ENCODE measurements around the gene RHBDF1. TPM values are rescaled to one million over a fixed set of nuclear protein-coding genes. Genes with fewer than 3 reads are reported as not detected.
A peak's percentile ranks its signal among the peaks of the same experiment; 100 is the strongest.

RHBDF1 gene
- total and polyA plus RNA-seq, 9 of the 15 experiments (the other 6 are each of a cell fraction or from before 2014, with no cell fraction given) = 1.0 to 8.2 (median 4.2) TPM

DNA sequence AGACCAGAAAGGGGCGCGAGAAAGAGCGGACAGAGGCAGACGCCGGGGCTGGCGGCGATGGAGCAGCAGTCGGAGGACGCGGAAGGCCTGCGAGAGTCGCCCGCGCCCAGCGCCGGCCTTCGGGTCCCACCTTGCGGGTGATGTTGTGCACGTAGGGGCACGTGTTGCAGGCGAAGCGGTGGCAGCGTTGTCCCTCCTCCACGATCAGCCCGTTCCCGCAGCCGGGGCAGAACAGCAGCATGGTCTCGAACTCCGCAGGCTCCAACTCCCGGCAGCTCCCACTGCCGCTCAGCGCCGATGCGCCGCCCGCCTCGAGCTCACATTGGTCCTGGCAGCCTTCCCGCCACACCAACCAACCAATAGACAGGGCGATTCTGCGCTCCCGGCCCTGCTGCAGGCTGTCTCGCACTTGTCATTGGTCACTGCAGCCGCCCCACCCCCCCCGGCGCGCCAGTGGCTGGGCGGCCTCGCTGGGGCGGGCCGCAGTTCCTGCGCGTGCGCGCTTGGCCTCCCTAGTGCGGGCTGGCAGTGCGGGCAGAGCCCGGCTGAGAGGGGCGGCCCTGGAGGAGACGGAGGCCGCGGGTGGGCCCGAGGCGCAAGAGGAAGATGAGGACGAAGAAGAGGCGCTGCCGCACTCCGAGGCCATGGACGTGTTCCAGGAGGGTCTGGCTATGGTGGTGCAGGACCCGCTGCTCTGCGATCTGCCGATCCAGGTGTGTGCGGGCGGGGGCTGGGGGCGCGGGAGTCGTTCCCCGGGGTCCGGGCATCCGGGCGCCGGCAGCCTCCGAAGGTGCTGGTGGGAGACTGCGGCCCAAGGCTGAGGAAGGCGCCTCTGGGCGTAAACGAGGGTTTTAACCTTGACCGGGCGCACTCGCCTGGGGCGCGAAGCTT is 18.8 kb downstream of the RHBDF1 start, which contains the start of the genes POLR3K and SNRNP25 (continued):
- TF ChIP-seq, protein P1, sequence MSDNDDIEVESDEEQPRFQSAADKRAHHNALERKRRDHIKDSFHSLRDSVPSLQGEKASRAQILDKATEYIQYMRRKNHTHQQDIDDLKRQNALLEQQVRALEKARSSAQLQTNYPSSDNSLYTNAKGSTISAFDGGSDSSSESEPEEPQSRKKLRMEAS (CRISPR knock-in tag; IDR thresholded peaks at IDR 0.05) = peak; percentile 89
- TF ChIP-seq ZNF239 (CRISPR knock-in tag; IDR thresholded peaks at IDR 0.05) (no peak), XRCC5 (IDR thresholded peaks at IDR 0.05; ENCODE audit: low read depth, low read length) (no peak), SPI1 (IDR thresholded peaks at IDR 0.05; ENCODE audit: borderline replicate concordance, low read depth, low read length) (no peak), HSF4 (CRISPR knock-in tag; IDR thresholded peaks at IDR 0.05; ENCODE audit: borderline replicate concordance) (no peak), KLF16 (IDR thresholded peaks at IDR 0.05) (no peak), KDM5B (IDR thresholded peaks at IDR 0.05; ENCODE audit: insufficient replicate concordance, low read depth, low read length) (peak; percentile 93), ZFX (CRISPR knock-in tag; IDR thresholded peaks at IDR 0.05) (peak; percentile 92), NFE2L1 (tag; IDR thresholded peaks at IDR 0.05; ENCODE audit: borderline replicate concordance, low read depth) (no peak), HDAC8 (tag; IDR thresholded peaks at IDR 0.05) (0 out of 2 replicates have a peak, but pooled peaks have one; percentile 36), SAP30 (IDR thresholded peaks at IDR 0.05; ENCODE audit: borderline replicate concordance, insufficient read depth, low read depth, low read length, poor library complexity, severe bottlenecking) (peak; percentile 87), NFYB (IDR thresholded peaks at IDR 0.05; ENCODE audit: extremely low read depth, insufficient read length) (peak; percentile 85), CBFA2T2 (conservative IDR thresholded peaks at IDR 0.05) (no peak), CHCHD3 (CRISPR knock-in tag; IDR thresholded peaks at IDR 0.05) (0 out of 2 replicates have a peak, but pooled peaks have one; percentile 28), SAFB (IDR thresholded peaks at IDR 0.05; ENCODE audit: borderline replicate concordance, low read depth, low read length) (peak; percentile 34; the same call in 1 of the 2 replicates), ZC3H4 (CRISPR knock-in tag; IDR thresholded peaks at IDR 0.05; ENCODE audit: borderline replicate concordance) (no peak), RBFOX2 (IDR thresholded peaks at IDR 0.05; ENCODE audit: low read depth, low read length) (peak; percentile 93), CSDE1 (IDR thresholded peaks at IDR 0.05) (no peak), SNRNP70 (optimal IDR thresholded peaks at IDR 0.05; ENCODE audit: low read depth, low read length) (no peak), NCOA1 (IDR thresholded peaks at IDR 0.05; ENCODE audit: low read depth) (no peak), CHD1 (IDR thresholded peaks at IDR 0.05; ENCODE audit: low read length) (peak; percentile 66), CAMTA2 (CRISPR knock-in tag; conservative IDR thresholded peaks at IDR 0.05) (no peak), KAT7 (CRISPR knock-in tag; IDR thresholded peaks at IDR 0.05; ENCODE audit: borderline replicate concordance) (peak; percentile 91; the same call in 1 of the 2 replicates), NRF1 (conservative IDR thresholded peaks at IDR 0.05 in 1 of 2, IDR thresholded peaks at IDR 0.05 in 1 of 2) (peak; percentile 92 to 93)
- TF ChIP-seq, protein P2, sequence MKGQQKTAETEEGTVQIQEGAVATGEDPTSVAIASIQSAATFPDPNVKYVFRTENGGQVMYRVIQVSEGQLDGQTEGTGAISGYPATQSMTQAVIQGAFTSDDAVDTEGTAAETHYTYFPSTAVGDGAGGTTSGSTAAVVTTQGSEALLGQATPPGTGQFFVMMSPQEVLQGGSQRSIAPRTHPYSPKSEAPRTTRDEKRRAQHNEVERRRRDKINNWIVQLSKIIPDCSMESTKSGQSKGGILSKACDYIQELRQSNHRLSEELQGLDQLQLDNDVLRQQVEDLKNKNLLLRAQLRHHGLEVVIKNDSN (CRISPR knock-in tag; IDR thresholded peaks at IDR 0.05) = peak; percentile 54
- TF ChIP-seq, protein P3, sequence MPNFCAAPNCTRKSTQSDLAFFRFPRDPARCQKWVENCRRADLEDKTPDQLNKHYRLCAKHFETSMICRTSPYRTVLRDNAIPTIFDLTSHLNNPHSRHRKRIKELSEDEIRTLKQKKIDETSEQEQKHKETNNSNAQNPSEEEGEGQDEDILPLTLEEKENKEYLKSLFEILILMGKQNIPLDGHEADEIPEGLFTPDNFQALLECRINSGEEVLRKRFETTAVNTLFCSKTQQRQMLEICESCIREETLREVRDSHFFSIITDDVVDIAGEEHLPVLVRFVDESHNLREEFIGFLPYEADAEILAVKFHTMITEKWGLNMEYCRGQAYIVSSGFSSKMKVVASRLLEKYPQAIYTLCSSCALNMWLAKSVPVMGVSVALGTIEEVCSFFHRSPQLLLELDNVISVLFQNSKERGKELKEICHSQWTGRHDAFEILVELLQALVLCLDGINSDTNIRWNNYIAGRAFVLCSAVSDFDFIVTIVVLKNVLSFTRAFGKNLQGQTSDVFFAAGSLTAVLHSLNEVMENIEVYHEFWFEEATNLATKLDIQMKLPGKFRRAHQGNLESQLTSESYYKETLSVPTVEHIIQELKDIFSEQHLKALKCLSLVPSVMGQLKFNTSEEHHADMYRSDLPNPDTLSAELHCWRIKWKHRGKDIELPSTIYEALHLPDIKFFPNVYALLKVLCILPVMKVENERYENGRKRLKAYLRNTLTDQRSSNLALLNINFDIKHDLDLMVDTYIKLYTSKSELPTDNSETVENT (CRISPR knock-in tag; IDR thresholded peaks at IDR 0.05) = peak; percentile 57
